ENCODE data around the gene NDUFV2.

- peak; percentile 6; the same call in 1 of the 2 replicates for TF ChIP-seq CTCF (conservative IDR thresholded peaks at IDR 0.05)
- no peak for TF ChIP-seq EZH2 (IDR thresholded peaks at IDR 0.05; ENCODE audit: low read depth)
These were observed 45.7 kb downstream of the NDUFV2 start for GRCh38 chr18:9148203-9148552.

Data from PC-9 (cell line).